Effector memory CD8-positive, alpha-beta T cell (primary cell): ENCODE measurements around the gene ELANE.

Experiments used
- ATAC-seq: fragments of 150-1000 bp; cut with Tn5 transposase; replicated peaks from 2 replicates; pipeline ENCODE4 v1.10.0; 2021; ENCODE audit warnings: mild to moderate bottlenecking, moderate library complexity
- DNase-seq, 3 experiments: peaks; one replicate each; pipeline ENCODE4 v3.0.0; 2021
- H3K27ac Mint-ChIP-seq, 2 donors: one replicate each; pipeline ENCODE4 v1.8.0; 2022; ENCODE audit warnings: mild to moderate bottlenecking in 2 of 2, mixed read lengths in 2 of 2, moderate library complexity in 2 of 2
- H3K27me3 Mint-ChIP-seq, 2 donors: one replicate each; pipeline ENCODE4 v1.8.0; 2022; ENCODE audit warnings: mixed read lengths in 2 of 2
- H3K36me3 Mint-ChIP-seq: one replicate; pipeline ENCODE4 v1.8.0; 2022; ENCODE audit warnings: mild to moderate bottlenecking, moderate library complexity, mixed read lengths; ENCODE audit not compliant: insufficient read depth
- H3K4me1 Mint-ChIP-seq, 2 donors: one replicate each; pipeline ENCODE4 v1.8.0; 2022; ENCODE audit warnings: low read depth in 2 of 2, mixed read lengths in 2 of 2
- H3K4me3 Mint-ChIP-seq, 2 donors: one replicate each; pipeline ENCODE4 v1.8.0; 2022; ENCODE audit warnings: mild to moderate bottlenecking in 2 of 2, mixed read lengths in 2 of 2, moderate library complexity in 2 of 2
- H3K9me3 Mint-ChIP-seq, 2 donors: one replicate each; pipeline ENCODE4 v1.8.0; 2022; ENCODE audit warnings: mixed read lengths in 2 of 2

Gene ELANE

GRCh38 chr19:900302-901111 lies 48.4 kb downstream of the ELANE start:
- H3K4me3 Mint-ChIP-seq, result no peak overlapping the region
- no peaks in the 10 kb centered on the region for H3K9me3 Mint-ChIP-seq
- peaks cover 61% of the 10 kb centered on the region for H3K36me3 Mint-ChIP-seq
- ATAC-seq (peak; percentile 69), DNase-seq (no peak)
- H3K4me1 Mint-ChIP-seq, result peaks cover 8 to 12% of the 10 kb centered on the region in 2 donors
- H3K27ac Mint-ChIP-seq, result peak overlapping the region; percentile 54 to 59
- no peaks in the 10 kb centered on the region for H3K27me3 Mint-ChIP-seq

DNA sequence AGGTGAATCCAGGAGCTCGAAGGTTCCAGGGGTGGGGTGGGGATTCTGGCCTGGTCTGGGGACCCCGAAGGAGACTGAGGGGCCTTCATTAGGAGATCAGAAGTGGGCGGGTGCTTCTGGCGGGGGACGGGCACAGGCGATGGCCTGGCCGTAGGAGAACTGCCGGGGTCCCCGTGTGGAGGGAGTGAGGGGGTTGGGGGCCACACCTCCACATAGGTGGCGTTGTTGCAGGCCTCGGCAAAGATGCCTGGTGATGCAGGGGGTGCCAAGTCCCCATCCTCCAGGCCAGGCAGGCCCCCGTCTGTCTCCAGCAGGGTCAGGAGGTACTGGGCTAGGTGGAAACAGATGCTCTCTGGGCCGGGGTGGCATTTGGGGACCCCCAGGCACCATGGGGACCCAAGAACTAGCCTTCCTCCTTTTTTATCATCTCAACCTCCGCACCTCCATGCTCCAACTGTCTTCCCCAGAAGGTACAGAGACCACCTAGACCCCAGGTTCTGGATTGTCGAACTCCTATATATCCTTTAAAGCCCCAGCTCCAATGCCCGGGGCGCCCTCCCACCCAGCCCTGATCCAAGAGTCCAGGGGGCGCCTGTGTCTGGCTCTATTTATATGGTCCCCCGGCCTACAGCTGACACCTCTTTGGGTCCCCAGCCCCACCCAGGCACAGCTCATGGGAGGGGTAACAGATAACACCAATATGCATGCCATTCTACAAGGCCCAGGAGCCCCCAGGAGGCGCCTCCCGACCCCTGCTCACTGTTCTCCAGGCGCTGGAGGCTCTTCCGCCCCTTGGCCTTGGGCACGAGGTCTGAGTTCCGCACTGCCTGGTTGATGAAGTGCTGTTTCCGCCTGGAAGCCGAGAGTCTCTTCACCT lies 49.4 kb downstream of the ELANE start:
- H3K4me3 Mint-ChIP-seq, result no peak overlapping the region
- no peaks in the 10 kb centered on the region for H3K27me3 Mint-ChIP-seq
- DNase-seq, result no peak
- no peaks in the 10 kb centered on the region for H3K9me3 Mint-ChIP-seq
- ATAC-seq, result no peak
- H3K4me1 Mint-ChIP-seq, result peaks cover 10 to 12% of the 10 kb centered on the region in 2 donors
- H3K27ac Mint-ChIP-seq, result peak overlapping the region in 1 of 2 donors; percentile 35
- peaks cover 60% of the 10 kb centered on the region for H3K36me3 Mint-ChIP-seq

DNA sequence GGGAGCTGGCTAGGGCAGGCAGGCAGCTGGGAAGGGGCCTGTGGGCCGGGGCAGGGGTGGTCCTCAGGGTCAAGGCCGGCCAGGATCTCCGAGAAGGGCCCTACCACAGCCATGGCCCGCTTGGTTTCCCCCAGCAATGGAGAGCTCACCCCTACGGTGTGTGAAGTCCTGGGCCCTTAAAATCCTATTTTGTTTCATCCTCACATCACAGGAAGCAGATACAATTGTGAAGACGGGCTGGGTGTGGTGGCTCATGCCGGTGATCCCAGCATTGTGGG lies 49.9 kb downstream of the ELANE start:
- Mint-ChIP-seq H3K27ac (no peak overlapping the region), H3K27me3 (no peaks in the 10 kb centered on the region)
- no peak for ATAC-seq

DNA sequence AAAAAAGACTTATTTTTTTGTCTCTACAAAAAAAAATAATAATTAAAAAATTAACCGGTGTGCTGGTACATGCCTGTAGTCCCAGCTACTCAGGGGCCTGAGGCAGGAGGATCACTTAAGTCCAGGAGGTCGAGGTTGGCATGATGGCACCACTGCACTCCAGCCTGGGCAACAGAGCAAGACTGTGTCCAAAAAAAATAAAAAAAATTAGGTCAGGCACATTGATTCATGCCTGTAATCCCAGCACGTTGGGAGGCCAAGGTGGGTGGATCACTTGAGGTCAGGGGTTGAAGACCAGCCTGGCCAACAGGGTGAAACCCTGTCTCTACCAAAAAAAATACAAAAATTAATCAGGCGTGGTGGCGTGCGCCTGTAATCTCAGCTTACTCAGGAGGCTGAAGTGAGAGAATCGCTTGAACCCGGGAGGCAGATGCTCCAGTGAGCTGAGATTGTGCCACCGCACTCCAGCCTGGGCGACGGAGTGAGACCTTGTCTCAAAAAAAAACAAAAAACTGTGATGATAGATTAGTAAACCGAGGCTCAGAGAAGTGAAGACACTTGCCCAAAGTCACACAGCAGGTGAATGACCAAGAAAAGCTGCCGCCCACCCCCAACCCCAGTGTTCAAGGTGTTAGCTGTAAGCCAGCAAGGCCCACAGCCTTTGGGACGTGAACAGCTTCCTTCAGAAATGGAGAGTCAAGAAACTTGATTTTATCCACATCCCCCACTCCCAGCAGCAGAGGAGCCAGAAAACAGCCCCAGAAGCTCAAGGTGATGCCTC lies 50.5 kb downstream of the ELANE start:
- Mint-ChIP-seq H3K36me3 (peaks cover 51% of the 10 kb centered on the region), H3K4me3 (no peak overlapping the region), H3K4me1 (peaks cover 12 to 13% of the 10 kb centered on the region in 2 donors), H3K27ac (no peak overlapping the region), H3K27me3 (no peaks in the 10 kb centered on the region), H3K9me3 (no peaks in the 10 kb centered on the region)
- no peak for ATAC-seq
- no peak for DNase-seq

More for the DNA sequence above, 49.9 kb downstream of the ELANE start:
- DNase-seq, result no peak
- H3K36me3 Mint-ChIP-seq, result peaks cover 54% of the 10 kb centered on the region
- H3K4me1 Mint-ChIP-seq, result peaks cover 11 to 12% of the 10 kb centered on the region in 2 donors
- H3K9me3 Mint-ChIP-seq, result no peaks in the 10 kb centered on the region
- no peak overlapping the region for H3K4me3 Mint-ChIP-seq

DNA sequence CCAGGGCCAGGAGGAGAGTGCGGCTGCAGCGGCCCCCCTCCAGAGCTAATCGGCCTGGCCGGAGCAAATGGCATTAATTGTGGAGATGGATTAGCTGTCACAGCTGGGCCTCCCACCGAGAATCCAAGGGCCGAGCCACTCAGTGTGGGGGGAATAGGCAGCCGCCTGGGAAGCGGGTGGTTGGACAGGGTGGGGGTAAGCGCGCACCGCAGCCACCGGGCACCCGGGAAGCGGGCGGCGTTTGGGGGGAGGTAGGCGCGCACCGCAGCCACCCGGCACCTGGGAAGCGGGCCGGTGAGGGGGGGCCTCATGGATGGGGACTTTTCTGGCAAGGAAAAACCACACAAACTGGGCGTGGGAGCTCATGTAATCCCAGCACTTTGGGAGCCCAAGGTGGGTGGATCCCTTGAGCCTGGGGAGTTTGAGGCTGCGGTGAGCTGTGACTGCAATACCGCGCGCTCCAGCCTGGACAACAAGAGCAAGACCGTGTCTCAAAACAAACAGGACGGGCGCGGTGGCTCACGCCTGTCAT lies 51.2 kb downstream of the ELANE start:
- H3K9me3 Mint-ChIP-seq, result no peaks in the 10 kb centered on the region
- ATAC-seq (no peak), DNase-seq (no peak)
- no peaks in the 10 kb centered on the region for H3K27me3 Mint-ChIP-seq
- peaks cover 12 to 13% of the 10 kb centered on the region in 2 donors for H3K4me1 Mint-ChIP-seq
- peaks cover 49% of the 10 kb centered on the region for H3K36me3 Mint-ChIP-seq
- H3K4me3 Mint-ChIP-seq, result no peak overlapping the region
- H3K27ac Mint-ChIP-seq, result no peak overlapping the region

DNA sequence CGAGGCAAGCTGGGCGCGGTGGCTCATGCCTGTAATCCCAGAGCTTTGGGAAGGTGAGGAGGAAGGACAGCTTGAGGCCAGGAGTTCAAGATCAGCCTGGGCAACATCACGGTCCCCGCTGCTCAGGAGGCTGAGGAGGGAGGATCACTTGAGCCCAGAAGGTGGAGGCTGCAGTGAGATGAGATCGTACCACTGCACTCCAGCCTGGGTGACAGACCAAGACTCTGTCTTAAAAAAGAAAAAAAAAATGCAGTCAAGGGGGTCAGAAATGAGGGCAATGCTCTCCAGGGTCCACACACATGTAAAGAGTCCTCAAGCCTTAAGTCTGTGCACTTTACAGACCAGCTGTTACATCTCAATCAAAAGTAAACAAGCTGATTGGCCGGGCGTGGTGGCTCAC lies 52.4 kb downstream of the ELANE start:
- Mint-ChIP-seq H3K27ac (peak overlapping the region in 1 of 2 donors; percentile 59), H3K9me3 (no peaks in the 10 kb centered on the region), H3K27me3 (no peaks in the 10 kb centered on the region), H3K4me3 (no peak overlapping the region), H3K4me1 (peaks cover 23 to 24% of the 10 kb centered on the region in 2 donors), H3K36me3 (peaks cover 52% of the 10 kb centered on the region)
- DNase-seq (no peak), ATAC-seq (no peak)
